ENCODE data around the gene COX5B. TPM values are rescaled to one million over a fixed set of nuclear protein-coding genes. Genes with fewer than 3 reads are reported as not detected.
A peak's percentile ranks its signal among the peaks of the same experiment; 100 is the strongest.

COX5B gene
- total and polyA plus RNA-seq, 9 of the 15 experiments (the other 6 are each of a cell fraction or from before 2014, with no cell fraction given), result 154 to 1,424 (median 487) TPM

GRCh38 chr2:97645695-97646629 lies at the start of gene COX5B (continued):
- TF ChIP-seq E2F5 (CRISPR knock-in tag; IDR thresholded peaks at IDR 0.05) (no peak), GABPA (tag; conservative IDR thresholded peaks at IDR 0.05; ENCODE audit: low read depth) (peak; percentile 96), ESRRB (CRISPR knock-in tag; IDR thresholded peaks at IDR 0.05; ENCODE audit: borderline replicate concordance) (no peak), ZNF511 (CRISPR knock-in tag; IDR thresholded peaks at IDR 0.05) (peak; percentile 26; the same call in 1 of the 2 replicates), RBM17 (IDR thresholded peaks at IDR 0.05; ENCODE audit: borderline replicate concordance, low read depth, low read length) (no peak), ETV6 (IDR thresholded peaks at IDR 0.05; ENCODE audit: borderline replicate concordance in 1 of 2, low read depth in 2 of 2, low read length in 1 of 2) (peak; percentile 43 to 56; a peak in 2 of 4 replicates), ETV6 (CRISPR knock-in tag; IDR thresholded peaks at IDR 0.05; ENCODE audit: borderline replicate concordance) (no peak), ZNF197 (CRISPR knock-in tag; IDR thresholded peaks at IDR 0.05; ENCODE audit: low read depth) (no peak), PURB (CRISPR knock-in tag; IDR thresholded peaks at IDR 0.05; ENCODE audit: low read depth) (no peak), SMAD2 (IDR thresholded peaks at IDR 0.05; ENCODE audit: low read depth, low read length) (no peak), FOSL1 (tag; conservative IDR thresholded peaks at IDR 0.05) (no peak), POLR2H (tag; IDR thresholded peaks at IDR 0.05; ENCODE audit: low read depth) (peak; percentile 96), MCM2 (IDR thresholded peaks at IDR 0.05; ENCODE audit: low read depth) (no peak), ZSCAN29 (IDR thresholded peaks at IDR 0.05) (no peak), FOS (IDR thresholded peaks at IDR 0.05; ENCODE audit: extremely low read depth, insufficient read length) (no peak), THAP7 (CRISPR knock-in tag; IDR thresholded peaks at IDR 0.05) (0 out of 2 replicates have a peak, but pooled peaks have one; percentile 61), KLF6 (CRISPR knock-in tag; IDR thresholded peaks at IDR 0.05; ENCODE audit: borderline replicate concordance) (no peak), BDP1 (IDR thresholded peaks at IDR 0.05; ENCODE audit: insufficient read depth, insufficient read length) (no peak), CSDE1 (IDR thresholded peaks at IDR 0.05) (no peak), DMBX1 (CRISPR knock-in tag; IDR thresholded peaks at IDR 0.05; ENCODE audit: borderline replicate concordance) (no peak), SIN3B (IDR thresholded peaks at IDR 0.05; ENCODE audit: low read depth) (peak; percentile 81), ZBTB43 (CRISPR knock-in tag; IDR thresholded peaks at IDR 0.05) (no peak)

Measured in K562 (cell line).